Measurements from ENCODE around the gene KCNMA1. TPM values are rescaled to one million over a fixed set of nuclear protein-coding genes. Genes with fewer than 3 reads are reported as not detected.

KCNMA1 gene
- total RNA-seq, 3 donors from 2014 or later (not counting 1 experiment from before 2014, with no cell fraction given): 0.40 to 1.8 (median 0.63) TPM

DNA sequence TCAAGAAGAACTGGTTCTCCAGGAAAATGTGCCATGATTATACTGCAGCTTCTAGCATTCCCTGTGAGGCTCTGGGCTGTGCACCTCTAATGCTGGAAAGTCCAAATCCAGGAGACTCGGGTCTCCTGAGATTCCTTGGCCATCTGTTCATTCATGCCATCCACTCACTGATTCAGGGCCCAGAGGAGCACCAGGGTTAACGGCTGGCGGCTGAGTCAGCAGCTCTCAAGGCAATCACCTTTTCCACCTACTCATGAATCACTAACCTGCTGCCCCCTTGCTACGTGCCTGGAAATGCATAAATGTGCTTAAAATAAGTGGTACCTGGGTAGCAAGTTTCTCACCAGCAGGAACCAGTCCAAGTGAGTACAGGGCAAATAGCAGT lies 132.7 kb downstream of the KCNMA1 start:
- no peaks in the 10 kb centered on the region for H3K4me1 ChIP-seq (ENCODE audit: control insufficient read depth, insufficient read depth, low read length)
- ATAC-seq (no peak), DNase-seq (no peak)
- TF ChIP-seq, protein P1, sequence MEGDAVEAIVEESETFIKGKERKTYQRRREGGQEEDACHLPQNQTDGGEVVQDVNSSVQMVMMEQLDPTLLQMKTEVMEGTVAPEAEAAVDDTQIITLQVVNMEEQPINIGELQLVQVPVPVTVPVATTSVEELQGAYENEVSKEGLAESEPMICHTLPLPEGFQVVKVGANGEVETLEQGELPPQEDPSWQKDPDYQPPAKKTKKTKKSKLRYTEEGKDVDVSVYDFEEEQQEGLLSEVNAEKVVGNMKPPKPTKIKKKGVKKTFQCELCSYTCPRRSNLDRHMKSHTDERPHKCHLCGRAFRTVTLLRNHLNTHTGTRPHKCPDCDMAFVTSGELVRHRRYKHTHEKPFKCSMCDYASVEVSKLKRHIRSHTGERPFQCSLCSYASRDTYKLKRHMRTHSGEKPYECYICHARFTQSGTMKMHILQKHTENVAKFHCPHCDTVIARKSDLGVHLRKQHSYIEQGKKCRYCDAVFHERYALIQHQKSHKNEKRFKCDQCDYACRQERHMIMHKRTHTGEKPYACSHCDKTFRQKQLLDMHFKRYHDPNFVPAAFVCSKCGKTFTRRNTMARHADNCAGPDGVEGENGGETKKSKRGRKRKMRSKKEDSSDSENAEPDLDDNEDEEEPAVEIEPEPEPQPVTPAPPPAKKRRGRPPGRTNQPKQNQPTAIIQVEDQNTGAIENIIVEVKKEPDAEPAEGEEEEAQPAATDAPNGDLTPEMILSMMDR (IDR thresholded peaks at IDR 0.05): no peak
- Mint-ChIP-seq H3K36me3 (no peaks in the 10 kb centered on the region), H3K27me3 (ENCODE audit: low read depth in 2 of 2) (peaks cover 9 to 33% of the 10 kb centered on the region in 2 donors), H3K4me1 (no peaks in the 10 kb centered on the region), H3K4me3 (no peak overlapping the region), H3K27ac (no peak overlapping the region), H3K9me3 (no peaks in the 10 kb centered on the region)
- 70% methylated on average over 4 of the region's 4 CpGs for WGBS (ENCODE audit: insufficient coverage)
- no peaks in the 10 kb centered on the region for H3K27me3 ChIP-seq (ENCODE audit: control insufficient read depth, insufficient read depth, low read length)
- no peak overlapping the region for H3K4me3 ChIP-seq (ENCODE audit: low read length)
- no peaks in the 10 kb centered on the region for H3K36me3 ChIP-seq (ENCODE audit: control insufficient read depth, insufficient read depth, low read length)
- no peak overlapping the region for H3K27ac ChIP-seq (ENCODE audit: low read length)
- no peaks in the 10 kb centered on the region for H3K9me3 ChIP-seq (ENCODE audit: control insufficient read depth, insufficient read depth, low read length)
- intact Hi-C loops (cut with micrococcal nuclease): no loop called here

DNA sequence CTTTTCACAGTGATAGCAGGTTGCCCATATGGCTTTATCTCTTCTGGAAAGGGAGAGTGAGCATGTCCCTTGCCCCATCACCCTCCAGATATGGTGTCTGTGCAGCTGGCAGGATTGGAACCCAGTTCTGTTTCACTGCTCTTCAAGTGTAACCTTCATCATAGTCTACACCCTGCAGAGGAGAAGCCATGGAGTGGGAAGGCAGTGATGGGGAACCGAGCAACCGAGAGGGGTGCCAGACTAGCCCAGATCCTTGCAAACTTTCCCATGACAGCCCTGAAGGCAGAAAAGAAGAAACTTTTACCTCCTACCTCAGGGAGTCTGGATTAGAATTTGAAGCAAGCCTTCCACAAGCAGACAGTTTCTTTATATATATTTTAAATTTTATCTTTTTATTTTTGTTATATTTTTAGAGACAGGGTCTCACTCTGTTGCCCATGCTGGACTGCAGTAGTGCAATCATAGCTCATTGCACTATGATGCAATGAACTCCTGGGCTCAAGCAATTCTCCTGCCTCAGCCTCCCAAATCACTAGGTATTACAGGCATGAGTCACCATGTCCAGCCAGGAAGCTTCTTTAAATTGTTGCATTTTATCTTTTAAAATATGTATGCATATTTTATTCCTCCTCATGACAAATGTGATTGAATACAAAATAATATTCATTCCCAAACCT lies 133.3 kb downstream of the KCNMA1 start:
- intact Hi-C loops (cut with micrococcal nuclease): no loop called here
- H3K36me3 ChIP-seq (ENCODE audit: control insufficient read depth, insufficient read depth, low read length): no peaks in the 10 kb centered on the region

DNA sequence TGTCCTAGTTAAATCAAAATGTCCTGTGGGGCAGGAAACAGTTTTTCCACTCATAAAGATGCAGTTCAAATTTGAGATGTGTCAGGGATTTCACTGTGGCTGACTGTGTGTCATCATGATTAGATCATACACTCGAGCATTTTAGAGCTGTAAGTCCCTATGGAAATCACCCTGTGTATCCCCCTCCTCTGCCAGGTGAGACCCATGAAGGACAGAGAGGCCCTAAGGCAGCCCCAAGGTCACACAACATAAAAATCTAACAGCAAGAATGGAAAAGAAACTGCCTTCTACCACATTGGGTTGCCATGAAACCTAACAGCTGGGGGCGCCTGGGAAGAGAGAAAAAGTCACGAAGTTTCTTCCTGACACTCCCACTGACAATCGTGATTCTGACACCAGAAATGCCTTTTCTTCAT lies 135.8 kb downstream of the KCNMA1 start:
- H3K4me3 Mint-ChIP-seq: no peak overlapping the region
- Histone ChIP-seq H3K36me3 (ENCODE audit: control insufficient read depth, insufficient read depth, low read length) (no peaks in the 10 kb centered on the region), H3K27me3 (ENCODE audit: control insufficient read depth, insufficient read depth, low read length) (no peaks in the 10 kb centered on the region), H3K4me1 (ENCODE audit: control insufficient read depth, insufficient read depth, low read length) (no peaks in the 10 kb centered on the region), H3K27ac (ENCODE audit: low read length) (no peak overlapping the region), H3K4me3 (ENCODE audit: low read length) (no peak overlapping the region), H3K9me3 (ENCODE audit: control insufficient read depth, insufficient read depth, low read length) (no peaks in the 10 kb centered on the region)
- no peak overlapping the region for H3K27ac Mint-ChIP-seq
- TF ChIP-seq, protein P1 (IDR thresholded peaks at IDR 0.05): no peak
- H3K36me3 Mint-ChIP-seq: no peaks in the 10 kb centered on the region
- ATAC-seq: no peak
- H3K27me3 Mint-ChIP-seq (ENCODE audit: low read depth in 2 of 2): peaks cover 14 to 33% of the 10 kb centered on the region in 2 donors
- intact Hi-C loops (cut with micrococcal nuclease): no loop called here
- no peaks in the 10 kb centered on the region for H3K4me1 Mint-ChIP-seq
- no peaks in the 10 kb centered on the region for H3K9me3 Mint-ChIP-seq
- DNase-seq: no peak
- 69% methylated on average over 3 of the region's 4 CpGs for WGBS (ENCODE audit: insufficient coverage)

More for the DNA sequence above, 133.3 kb downstream of the KCNMA1 start:
- no peak for ATAC-seq
- Histone ChIP-seq H3K4me3 (ENCODE audit: low read length) (no peak overlapping the region), H3K27ac (ENCODE audit: low read length) (no peak overlapping the region), H3K27me3 (ENCODE audit: control insufficient read depth, insufficient read depth, low read length) (no peaks in the 10 kb centered on the region), H3K4me1 (ENCODE audit: control insufficient read depth, insufficient read depth, low read length) (no peaks in the 10 kb centered on the region), H3K9me3 (ENCODE audit: control insufficient read depth, insufficient read depth, low read length) (no peaks in the 10 kb centered on the region)
- Mint-ChIP-seq H3K27me3 (ENCODE audit: low read depth in 2 of 2) (peaks cover 9 to 33% of the 10 kb centered on the region in 2 donors), H3K36me3 (no peaks in the 10 kb centered on the region), H3K4me1 (no peaks in the 10 kb centered on the region), H3K4me3 (no peak overlapping the region), H3K27ac (no peak overlapping the region), H3K9me3 (no peaks in the 10 kb centered on the region)
- TF ChIP-seq, protein P1 (IDR thresholded peaks at IDR 0.05): no peak
- WGBS (ENCODE audit: insufficient coverage): 100% methylated on average over 1 of the region's 2 CpGs
- DNase-seq: no peak
